ENCODE results near the gene MICALL1.

Gene MICALL1

GRCh38 chr22:37989146-37990045 lies 83.3 kb downstream of the MICALL1 start:
- DNase-seq, result no peak

GRCh38 chr22:37990301-37990700 lies 84.2 kb downstream of the MICALL1 start:
- no peak for DNase-seq

- no peak for DNase-seq
Measured at GRCh38 chr22:37990862-37991261, 84.8 kb downstream of the MICALL1 start.

GRCh38 chr22:37991731-37992442 lies 85.8 kb downstream of the MICALL1 start:
- DNase-seq, result no peak
